NCI-H1694 (cell line): ENCODE measurements around the gene COL5A1.

Experiments
- DNase-seq: peaks from one replicate; lab custom pipeline; 2025; lab: John Stamatoyannopoulos, UW

Gene COL5A1

GRCh38 chr9:134880484-134881312, 239.1 kb downstream of the COL5A1 start, which contains the start of gene FCN2:
Gene FCN2 (plus strand): TSS chr9:134880810. CDS start chr9:134880822, 12 bp downstream.
- no peak for DNase-seq

- no peak for DNase-seq
Measured at GRCh38 chr9:134881313-134881670, 239.7 kb downstream of the COL5A1 start.

DNA sequence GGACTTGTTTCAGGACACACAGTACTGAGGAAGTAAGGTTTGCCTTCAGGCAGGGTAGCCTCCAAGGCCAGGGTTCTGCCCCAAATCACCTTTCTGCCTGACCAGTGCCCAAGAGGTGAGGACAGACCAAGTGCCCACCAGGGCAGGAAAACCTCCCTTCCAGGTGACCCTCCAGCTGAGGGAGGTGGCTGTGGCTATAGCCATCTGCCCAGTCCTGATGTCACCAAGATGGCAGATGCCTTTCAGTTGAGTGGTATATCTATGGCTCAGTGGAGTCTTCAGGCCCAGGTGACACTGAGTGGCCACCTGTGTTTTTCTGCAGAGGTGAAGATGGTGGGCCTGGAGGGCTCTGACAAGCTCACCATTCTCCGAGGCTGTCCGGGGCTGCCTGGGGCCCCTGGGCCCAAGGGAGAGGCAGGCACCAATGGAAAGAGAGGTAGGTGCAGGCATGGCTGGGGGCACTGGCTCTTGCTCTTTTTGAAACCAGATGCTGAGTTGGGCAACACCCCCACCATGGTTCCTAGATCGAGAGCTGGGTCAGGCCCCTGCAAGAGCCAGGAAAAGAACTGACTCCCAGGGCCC, 240.7 kb downstream of the COL5A1 start:
- no peak for DNase-seq

GRCh38 chr9:134883040-134883782, 241.6 kb downstream of the COL5A1 start:
- DNase-seq = no peak

DNA sequence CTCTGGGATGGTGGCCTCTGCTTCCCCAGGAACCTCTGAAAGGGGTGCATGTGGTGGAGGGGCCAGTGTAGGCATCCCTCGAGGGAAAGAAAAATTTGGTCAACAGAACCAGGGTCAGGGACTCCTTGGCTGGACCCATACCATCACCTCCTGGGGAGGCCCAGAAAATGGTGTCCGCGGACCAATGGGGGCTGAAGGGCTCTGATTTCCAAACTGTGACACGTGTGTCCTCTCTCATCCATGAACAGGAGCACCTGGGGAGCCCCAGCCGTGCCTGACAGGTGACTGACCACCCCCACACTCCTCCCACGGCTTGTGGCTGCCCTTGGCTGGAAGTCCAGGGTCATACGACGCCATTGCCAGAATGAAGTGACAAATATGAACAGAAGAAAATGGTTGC, 242.9 kb downstream of the COL5A1 start:
- no peak for DNase-seq

DNA sequence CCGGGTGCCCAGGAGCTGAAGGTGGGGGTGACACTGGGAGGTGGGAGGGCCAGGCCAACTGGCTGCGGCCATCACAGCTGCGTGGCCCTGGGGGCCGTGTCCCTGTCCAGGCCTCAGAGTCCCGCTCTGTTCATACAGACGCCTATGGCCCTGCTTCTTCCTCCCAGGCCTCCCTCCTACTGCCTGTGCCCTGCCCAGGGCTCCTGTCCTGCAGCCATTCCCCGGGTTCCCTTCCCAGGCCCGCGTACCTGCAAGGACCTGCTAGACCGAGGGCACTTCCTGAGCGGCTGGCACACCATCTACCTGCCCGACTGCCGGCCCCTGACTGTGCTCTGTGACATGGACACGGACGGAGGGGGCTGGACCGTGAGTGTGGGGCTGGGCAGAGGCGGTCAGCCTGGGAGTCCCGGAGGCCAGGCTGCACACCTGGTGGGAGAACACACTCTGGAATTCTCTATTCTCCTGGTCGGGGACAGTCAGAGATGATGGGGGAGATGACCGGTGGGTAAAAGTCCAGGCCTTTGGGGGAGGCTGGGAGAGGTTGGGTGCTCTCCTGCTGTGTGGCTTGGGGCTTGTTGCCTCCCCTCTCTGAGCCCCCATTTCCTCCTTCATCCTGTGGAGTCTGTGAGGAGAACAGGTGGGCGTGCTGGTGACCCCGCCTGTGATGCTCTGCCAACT, 243.5 kb downstream of the COL5A1 start:
- DNase-seq = no peak

DNA sequence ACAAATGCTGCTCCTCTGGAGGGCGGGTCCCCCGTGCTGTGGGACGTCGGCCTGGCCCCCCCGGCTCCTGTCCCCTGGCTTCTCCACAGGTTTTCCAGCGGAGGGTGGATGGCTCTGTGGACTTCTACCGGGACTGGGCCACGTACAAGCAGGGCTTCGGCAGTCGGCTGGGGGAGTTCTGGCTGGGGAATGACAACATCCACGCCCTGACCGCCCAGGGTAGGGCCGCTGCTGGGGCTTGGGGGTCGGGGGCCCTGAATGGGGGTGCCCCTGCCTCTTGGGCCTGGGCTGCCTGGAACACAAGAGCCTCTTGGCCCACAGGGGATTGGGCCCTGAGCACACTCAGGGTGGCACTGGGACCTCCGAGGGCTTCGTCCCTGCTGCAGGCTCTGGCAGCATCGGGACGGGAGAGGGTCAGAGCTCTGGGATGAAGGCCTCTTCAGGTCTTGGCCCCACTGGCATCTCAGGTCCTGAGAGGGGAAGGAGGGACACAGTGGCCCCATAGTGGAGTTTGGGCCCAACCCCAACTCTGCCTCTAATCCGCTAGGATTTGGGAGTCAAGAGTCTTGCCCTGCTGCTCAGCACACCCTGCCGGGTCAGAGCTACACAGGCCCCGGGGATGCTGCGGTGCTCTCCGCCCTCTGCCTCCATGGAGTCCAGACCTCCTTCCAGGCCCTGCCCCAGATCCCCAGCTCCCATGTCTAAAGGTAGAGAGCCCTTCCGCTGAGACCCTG, 244.2 kb downstream of the COL5A1 start:
- DNase-seq = no peak

- no peak for DNase-seq
Measured at GRCh38 chr9:134886413-134886913, 244.9 kb downstream of the COL5A1 start.

- DNase-seq = no peak
Measured at GRCh38 chr9:134887219-134887618, 245.6 kb downstream of the COL5A1 start.

DNA sequence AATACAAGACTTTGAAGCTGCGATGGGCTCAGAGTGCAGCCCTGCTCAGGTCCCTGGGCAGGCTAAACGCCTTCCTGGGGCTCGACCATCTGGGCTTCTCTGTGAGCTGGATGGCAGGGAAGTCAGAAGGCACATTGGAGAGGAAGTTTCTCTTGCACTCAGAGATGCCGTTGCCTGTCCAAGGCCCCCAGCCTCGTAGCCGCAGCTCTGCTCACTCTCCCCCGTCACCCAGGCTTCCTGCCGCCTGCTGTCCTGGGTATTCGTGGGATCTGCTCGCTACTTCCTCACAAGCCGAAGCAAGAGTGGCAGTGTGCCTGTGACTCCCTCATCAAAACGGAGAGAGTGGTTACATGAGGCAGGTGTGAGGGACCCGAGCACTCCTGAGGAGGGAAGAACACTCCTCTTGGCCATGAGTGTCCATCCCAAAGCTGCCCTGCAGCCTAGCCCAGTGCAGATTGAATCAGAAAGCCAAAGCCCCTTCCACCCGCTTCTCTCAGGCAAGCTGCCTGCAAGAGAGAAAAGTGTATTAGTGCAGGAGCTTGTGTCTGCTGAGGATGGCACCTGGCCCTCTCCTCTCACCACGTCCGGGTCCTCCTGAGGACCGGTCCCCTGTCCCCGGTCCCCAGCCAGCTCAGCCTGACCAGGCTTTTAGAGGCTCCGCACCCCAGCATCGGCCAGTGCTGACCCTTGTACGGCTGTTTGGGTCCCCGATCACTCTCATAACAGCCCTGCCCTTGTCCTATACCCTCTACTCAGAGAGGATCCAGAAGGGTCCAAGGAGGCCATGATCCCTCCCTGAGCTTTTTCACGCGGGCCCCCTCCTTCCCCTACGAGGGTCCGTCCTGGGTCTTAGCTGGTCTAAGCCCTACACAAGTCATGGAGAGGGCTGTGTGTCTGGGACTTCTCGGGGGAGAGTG, 246.3 kb downstream of the COL5A1 start:
- no peak for DNase-seq

DNA sequence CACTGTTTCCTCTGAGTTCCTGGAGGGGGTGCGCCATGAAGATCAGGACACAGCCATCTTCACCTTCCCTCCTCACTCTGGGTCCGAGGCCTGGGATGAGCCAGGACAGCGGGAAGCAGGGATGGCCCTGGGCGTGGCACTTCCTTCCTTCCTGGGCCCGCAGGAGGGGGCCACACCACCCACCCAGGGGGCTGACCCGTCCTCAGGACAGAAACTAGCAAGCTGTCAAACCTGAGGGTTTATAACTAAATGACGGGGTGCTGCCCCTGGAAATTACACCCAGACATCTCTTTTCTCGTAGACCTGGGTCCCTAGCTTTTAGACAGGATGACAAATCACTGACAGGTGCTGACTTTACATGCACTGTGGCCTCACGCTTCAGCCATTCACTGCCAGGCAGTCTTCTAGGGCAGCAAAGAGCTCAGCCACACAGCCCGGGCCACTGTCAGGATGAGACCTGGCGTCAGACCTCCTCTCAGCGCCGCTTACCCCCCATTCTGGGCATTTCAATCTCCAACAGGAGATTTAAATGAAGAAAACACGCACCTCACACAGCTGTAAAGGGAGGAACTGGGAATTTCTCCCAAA, 247.1 kb downstream of the COL5A1 start:
- DNase-seq = no peak

- DNase-seq = no peak
Measured at GRCh38 chr9:134889386-134890154, 248.0 kb downstream of the COL5A1 start.

DNA sequence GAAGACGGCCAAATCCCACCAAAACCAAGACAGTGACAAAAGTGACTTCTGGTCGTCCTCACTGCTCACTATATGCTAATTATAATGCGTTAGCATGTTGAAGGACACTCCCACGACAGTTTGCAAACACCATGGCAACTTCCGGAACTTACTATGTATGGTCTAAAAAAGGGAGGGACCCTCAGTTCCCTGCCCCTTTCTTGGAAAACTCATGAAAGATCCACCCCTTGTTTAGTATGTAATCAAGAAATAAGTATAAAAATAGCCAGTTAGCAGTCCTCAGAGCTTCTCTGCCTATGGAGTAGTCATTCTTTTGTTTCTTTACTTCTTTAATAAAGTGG, 248.5 kb downstream of the COL5A1 start:
- DNase-seq = no peak

GRCh38 chr9:134891053-134891452, 249.4 kb downstream of the COL5A1 start:
- DNase-seq = no peak

- no peak for DNase-seq
Measured at GRCh38 chr9:134891713-134892112, 250.1 kb downstream of the COL5A1 start.

DNA sequence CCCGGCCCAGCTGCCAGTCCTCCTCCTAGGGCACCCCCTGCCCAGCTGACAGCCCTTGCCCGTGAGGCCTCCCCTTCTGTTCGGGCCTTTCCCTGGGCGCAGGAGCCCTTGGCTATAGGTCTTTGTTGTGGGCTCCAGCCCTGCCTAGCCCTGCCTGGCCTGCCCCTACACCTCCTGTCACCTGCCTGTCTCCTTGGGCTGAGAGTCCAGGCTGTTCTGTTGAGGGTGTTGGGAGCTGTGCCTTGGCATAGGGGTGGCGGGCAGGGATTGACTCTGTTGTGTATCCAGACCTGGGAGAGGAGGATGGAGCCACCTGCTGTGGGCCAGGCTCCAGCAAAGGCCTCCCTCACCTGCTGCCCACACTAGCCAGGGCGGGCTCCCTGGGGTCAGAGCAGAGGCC, 250.6 kb downstream of the COL5A1 start:
- DNase-seq = no peak

DNA sequence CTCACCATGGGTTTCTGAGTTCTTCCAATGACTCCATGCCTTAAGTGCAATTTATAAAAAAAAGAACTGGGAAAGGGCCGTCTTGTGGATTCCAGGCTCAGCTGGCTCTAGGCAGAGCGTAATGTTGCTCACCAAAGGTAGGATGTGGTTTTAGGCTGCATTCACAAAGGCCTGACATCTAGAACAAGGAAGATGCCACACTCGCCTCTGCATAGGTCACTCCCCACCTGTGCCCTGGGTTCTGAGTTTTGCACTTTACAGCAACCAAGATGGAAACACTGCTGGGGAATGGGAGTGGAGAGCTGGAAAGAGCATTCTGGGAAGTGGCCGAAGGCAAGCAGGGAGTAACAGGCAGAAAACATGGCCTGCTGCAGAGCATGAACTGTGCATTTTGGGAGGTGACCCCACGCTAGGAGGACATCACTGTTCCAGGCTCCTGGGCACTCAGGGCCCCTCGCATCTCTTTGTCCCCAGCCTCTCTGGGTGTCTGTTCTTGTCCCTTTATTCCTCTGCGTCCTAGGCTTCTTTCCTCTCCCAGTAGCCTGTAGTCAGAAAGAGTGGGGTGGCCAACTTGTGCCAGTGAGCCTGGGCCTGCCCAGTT, 251.3 kb downstream of the COL5A1 start:
- DNase-seq = no peak
